H1 (cell line): Measurements from ENCODE around the gene HSF5.

Experiments used
- BRCA1 ChIP-seq: IDR thresholded peaks from 2 replicates; pipeline ENCODE4 v1.6.1; 2012; ENCODE audit warnings: low read depth, low read length, improper control_type of control experiment
- GABPA ChIP-seq: IDR thresholded peaks from 2 replicates; pipeline ENCODE4 v1.6.1; 2011; ENCODE audit warnings: mild to moderate bottlenecking, low read length, moderate library complexity, borderline replicate concordance; ENCODE audit not compliant: insufficient read depth
- MAFK ChIP-seq: IDR thresholded peaks from 2 replicates; pipeline ENCODE4 v1.6.1; 2012; ENCODE audit warnings: low read depth, mild to moderate bottlenecking, improper control_type of control experiment, low read length
- PHF8 ChIP-seq: fragments of 200-600 bp; sonication (generic); conservative IDR thresholded peaks from 2 replicates; pipeline ENCODE4 v1.7.1; 2012; ENCODE audit warnings: low read depth, mild to moderate bottlenecking, inconsistent platforms, low read length, moderate library complexity
- POLR2A ChIP-seq, 2 experiments: IDR thresholded peaks; 1 replicate in 1 of 2; 2 replicates in 1 of 2; pipeline ENCODE4 v1.6.1; 2011; ENCODE audit warnings: low read depth in 2 of 2, low read length in 2 of 2, mild to moderate bottlenecking in 2 of 2; ENCODE audit errors: control extremely low read depth in 1 of 2
- RAD21 ChIP-seq, 2 experiments: IDR thresholded peaks in 1 of 2; conservative IDR thresholded peaks in 1 of 2; 2 replicates each; pipeline ENCODE4 v1.6.1; 2011; ENCODE audit warnings: low read depth in 2 of 2, low read length in 2 of 2, improper control_type of control experiment in 1 of 2, inconsistent platforms in 1 of 2, mild to moderate bottlenecking in 1 of 2, moderate library complexity in 1 of 2
- TAF1 ChIP-seq: IDR thresholded peaks from 2 replicates; pipeline ENCODE4 v1.6.1; 2011; ENCODE audit warnings: mild to moderate bottlenecking, low read depth, low read length

DNA sequence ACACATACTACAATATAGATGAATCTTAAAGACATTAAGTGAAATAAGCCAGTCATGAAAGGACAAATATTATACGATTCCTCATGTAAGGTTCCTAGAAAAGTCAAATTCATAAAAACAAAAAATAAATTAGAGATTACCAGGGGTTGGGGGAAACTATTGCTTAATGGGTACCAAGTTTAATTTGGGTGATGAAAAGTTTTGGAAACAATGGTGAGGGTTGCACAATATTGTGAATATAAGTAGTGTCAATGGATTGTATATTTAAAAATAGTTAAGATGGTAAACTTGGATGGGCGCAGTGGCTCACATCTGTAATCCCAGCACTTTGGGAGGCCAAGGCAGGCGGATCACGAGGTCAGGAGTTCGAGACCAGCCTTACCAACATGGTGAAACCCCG, 17.9 kb downstream of the HSF5 start:
- TF ChIP-seq MAFK (no peak), POLR2A (IDR thresholded peaks at IDR 0.05; ENCODE audit: control extremely low read depth in 1 of 2, low read depth in 2 of 2, low read length in 2 of 2) (no peak), GABPA (no peak), RAD21 (IDR thresholded peaks at IDR 0.05 in 1 of 2, conservative IDR thresholded peaks at IDR 0.05 in 1 of 2; ENCODE audit: low read depth in 2 of 2, low read length in 2 of 2) (no peak), PHF8 (no peak), TAF1 (no peak), BRCA1 (no peak)
